ENCODE data around the gene PLEKHH1.

- TF ChIP-seq FOXJ3 (CRISPR knock-in tag; IDR thresholded peaks at IDR 0.05), result no peak
- no peak for TF ChIP-seq TBL1XR1 (IDR thresholded peaks at IDR 0.05; ENCODE audit: low read length in 2 of 2)
- no peak for TF ChIP-seq TEAD1 (CRISPR knock-in tag; IDR thresholded peaks at IDR 0.05)
Measured at GRCh38 chr14:67633451-67634147, 100.5 kb downstream of the PLEKHH1 start.

Measured in K562 (cell line).